ENCODE results near the gene NSDHL.
A peak's percentile ranks its signal among the peaks of the same experiment; 100 is the strongest.
"Not testable (repeated sequence)": the region's sequence is repeated elsewhere in the genome, so short reads cannot be mapped to it uniquely, and the experiment has no call there.

The NSDHL gene

DNA sequence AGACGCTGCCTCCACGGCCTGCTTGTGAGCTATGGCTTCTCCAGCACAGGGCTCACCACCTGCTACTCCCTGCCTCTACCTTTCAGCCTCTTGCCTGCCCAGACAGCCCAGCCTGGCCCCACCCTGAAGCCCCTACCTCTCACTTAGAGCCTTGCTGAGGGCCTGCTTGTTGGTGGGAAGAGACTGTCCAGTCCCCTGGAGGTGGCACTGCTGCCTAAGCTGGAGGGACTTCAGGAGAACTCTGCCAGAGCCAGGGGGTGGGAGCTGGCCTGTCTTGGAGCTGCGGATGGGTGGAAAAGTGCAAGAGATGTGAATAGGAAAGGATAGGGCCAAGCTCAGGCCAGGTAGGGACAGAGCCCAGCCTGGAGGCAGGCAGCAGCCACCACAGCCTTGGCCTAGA, 64.3 kb downstream of the NSDHL start:
- no peak for DNase-seq (ENCODE audit: low read depth)

DNA sequence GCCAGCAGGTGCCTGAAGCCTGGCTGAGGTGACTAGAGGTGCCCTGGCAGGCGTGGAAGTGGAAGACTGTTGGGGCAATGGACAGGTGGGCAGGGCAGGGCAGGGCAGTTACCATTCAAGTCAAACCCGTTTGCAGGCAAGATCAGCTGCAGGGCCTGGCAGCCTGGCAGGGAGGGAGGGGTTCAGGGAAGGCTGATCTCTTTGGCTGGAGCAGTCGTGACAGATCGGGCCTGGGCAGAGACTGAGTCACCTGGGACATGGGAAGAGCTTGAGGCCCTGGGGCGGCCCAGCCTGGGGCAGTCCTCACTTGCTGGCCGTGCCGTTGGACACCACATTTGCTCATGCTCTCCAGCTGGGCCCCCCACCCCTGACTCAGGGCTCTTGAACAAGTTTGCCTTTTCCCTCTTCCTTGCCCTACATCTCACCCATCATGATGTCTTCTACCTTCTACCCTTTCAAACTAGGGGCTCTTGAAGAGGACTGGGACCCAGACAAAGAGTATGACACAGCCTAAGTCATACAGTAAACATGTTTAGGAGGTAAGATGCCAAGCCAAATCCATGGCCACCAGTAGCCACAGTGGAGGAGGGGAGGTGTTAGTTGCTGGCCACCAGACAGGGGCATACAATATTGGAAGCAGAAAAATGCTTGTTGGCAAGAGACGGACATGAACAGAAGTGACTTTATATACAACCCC, 65.0 kb downstream of the NSDHL start:
- no peak for DNase-seq (ENCODE audit: low read depth)

DNA sequence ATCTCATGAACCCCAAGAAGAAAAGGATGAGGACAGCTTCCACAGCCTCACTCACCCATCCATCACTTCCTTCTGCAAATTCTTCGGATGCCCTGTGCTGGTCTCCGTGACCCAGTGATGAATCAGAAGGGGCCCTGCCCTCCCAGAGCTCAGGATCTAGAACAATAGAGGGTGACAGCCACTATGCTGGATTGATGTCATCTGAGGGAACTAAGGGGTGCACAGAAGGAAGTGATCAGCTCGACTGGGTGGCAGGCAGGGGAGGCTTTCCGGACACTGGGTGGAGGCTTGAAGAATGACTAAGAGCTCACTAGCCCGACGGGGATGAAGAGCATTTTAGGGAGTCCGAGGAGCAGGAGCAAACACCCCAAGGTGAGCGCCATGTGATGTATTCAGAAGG, 65.6 kb downstream of the NSDHL start:
- DNase-seq (ENCODE audit: low read depth): no peak

DNA sequence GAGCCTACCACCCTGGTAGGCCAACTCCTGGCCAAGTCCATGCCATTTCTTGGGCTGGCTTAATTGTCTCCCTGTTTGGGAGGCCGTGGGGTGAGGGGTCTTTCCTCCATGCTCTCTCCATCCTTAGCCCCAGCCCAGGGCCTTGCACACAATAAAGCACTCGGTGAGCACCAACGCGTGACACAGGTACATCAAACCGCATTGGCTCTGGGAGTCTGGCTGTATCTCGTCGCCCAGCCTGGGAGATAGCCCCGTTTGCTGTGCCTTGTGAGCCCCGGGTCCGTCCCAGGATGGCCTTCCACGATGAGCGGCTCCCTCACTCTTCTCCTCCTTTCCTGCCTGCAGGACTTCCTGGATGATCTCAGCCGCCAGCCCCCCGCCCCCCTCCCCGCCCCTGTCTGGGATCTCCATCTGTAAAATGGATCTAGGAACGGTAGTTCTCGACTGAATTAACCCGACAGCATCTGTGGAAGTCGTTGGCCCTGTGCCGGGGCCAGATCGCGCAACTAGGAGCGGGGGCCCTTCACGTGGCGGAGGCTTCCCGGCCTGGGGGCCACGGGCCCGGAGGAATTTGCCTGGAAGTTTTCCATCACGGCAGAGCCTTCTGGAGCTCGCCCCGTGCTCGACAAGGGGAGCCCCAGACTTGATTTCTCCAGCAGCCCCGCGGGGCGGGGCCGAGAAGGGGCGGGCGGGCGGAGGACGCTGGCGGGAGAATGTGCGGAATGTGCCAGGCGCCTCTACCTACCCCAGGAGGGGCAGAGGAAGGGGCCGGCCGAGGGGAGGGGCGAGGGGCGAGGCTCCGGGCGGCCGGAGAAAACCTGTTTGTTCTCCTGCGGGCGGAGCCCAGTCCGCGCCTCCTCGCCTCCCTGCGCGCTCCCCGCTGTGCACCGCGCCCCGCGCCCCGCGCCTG, 66.6 kb downstream of the NSDHL start, which contains the start of gene ZNF185:
ZNF185 (plus strand) TSS at position 846 of the 910 bp plus-strand sequence. CDS start 16,423 bp downstream, outside the sequence.
- DNase-seq (ENCODE audit: low read depth): no peak

DNA sequence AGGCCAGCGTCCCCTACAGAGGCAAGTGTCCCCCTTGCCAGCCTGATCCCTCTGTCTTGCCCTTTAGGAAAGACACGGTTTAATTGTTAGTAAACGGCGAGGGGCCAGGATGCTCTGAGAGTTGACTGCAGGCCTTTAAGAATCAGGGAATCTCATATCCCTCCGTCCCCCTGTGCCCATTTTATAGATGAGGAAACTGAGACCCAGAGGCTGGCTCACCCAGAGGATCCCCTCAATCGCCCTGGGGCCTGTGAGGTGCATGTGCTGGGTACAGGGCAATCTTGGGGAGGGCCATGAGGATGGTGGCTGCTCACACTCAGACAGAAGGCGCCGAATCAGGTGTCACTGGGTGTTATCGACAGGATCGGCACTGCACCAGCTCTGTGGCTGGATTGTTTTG, 67.6 kb downstream of the NSDHL start:
- DNase-seq (ENCODE audit: low read depth): no peak

DNA sequence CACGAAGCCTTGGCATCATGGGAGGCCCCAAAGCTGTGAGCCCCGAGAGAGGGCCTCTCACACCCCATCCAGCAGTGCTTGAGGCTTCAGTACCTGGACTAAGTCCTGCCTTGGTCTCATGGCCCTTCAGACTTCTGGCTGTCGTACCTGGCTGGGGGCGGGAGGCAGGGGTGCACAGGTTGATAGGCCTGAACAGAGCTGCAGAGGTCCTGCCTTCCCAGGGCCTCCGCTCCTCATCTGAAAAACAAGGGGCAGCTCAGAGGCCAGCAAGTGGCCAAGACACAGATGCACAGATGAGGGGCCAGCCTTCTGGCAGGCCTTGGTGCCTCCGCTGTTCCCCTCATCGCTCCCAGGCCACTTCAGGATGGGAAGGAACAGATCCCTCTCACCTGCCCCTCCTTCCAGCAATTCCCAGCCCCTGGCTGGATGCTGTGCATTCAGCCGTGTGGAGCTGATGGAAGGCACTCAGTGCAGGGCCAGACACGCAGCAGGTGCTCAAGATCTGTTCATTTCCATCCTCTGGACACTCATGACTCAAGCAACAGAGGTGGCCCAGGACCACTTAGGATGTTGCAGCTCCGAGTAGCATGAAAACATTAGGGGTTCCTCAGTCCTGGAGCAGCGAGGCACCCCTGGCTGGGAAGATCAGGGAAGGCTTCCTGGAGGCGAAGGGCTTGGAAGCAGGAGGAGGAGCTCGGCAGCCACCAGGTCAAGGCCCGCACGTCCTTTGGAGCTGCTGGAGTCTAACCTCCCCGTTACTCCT, 68.4 kb downstream of the NSDHL start:
- DNase-seq (ENCODE audit: low read depth): no peak

DNA sequence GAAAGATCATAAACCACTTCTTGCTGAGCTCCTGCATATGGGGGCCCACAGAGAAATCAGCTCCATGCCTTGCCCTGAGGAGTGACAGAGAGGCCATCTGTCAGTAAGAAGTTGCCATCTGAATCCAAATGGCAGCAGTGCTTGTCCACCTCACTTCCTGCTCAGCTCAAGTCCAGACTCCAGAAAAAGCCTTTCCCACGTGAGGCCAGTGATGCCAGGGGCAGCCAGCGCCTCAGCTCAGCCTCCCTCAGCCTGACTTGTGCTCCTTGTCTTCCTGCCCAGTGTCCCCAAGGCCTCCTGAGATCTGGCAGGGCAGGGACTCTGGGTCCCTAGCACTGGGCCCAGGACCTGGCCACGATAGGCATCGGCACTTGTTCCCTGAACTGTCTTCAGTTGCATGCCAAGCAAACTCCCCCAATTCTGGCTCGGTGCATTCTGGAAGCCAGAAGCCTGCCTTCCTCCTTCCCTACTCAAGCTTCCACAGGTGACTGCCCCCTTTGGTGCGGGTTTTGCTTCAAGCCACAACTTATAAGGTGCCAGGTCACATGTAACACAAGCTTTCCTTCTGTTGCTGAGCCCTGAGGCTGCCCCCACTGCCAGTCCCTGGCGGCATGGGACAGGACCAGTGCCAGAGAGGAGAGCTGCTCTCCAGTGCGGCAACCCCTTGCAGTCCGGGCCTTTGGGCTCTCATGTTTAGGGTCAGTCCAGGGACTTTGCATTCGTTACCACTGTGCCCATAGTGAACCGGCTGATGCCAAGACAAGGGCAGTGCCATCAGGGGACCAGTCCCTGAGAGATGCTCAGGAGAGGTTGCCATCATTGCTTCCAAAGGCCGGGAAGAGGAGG, 69.2 kb downstream of the NSDHL start:
- no peak for DNase-seq (ENCODE audit: low read depth)

DNA sequence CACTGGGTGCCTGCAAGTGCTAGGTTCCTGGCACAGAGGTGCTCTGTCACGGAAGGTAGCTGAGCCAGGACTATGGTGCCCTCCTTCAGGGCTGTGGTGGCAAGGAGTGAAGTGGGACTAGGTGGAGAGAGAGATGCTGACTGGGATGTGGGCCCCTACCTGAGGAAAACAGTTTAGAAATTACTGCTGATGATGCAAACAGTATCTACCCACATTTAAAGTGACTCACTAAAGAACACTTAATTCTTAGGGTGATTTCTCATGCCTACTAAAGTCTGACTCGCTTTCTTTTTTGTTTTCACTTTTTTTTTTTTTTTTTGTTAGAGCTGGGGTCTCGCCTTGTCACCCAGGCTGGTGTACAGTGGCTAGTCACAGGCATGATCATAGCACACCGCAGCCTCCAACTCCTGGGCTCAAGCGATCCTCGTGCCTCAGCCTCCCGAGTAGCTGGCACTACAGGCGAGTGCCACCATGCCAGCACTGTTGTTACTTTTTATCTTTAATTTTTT, 70.1 kb downstream of the NSDHL start:
- DNase-seq (ENCODE audit: low read depth): no peak

DNA sequence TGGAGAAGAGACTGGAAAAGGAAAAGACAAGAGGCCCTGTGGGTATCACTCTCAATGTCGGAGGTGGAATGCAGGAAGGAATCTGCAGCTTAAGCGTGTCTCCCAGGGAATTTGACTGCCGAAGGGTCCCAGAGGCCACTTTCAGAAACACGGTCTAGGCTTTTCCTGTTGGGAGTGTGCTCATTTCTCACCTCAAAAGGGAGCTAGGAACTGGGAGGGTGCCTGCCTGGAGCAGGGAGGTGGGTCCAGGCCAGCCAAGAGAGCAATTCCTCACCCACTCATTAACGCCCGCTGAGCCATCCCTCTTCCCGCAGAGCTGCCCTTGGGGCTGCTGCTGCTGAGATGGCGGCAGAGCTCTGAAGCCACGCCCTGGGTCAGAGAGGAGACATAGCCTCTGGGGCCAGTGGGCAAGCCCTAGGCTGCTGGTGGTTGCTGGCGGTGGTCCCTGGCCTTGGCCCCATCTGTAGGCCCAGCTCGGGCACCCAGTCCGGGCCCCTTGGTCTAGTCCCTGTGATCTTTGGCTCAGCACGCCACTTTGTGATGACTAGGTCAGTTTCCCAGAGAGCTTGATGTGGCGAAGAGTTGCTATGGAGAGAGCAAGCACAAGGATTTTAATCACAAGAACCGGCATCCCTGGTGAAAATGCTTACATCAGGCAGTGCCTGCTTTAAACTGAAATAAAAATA, 71.1 kb downstream of the NSDHL start:
- no peak for DNase-seq (ENCODE audit: low read depth)

DNA sequence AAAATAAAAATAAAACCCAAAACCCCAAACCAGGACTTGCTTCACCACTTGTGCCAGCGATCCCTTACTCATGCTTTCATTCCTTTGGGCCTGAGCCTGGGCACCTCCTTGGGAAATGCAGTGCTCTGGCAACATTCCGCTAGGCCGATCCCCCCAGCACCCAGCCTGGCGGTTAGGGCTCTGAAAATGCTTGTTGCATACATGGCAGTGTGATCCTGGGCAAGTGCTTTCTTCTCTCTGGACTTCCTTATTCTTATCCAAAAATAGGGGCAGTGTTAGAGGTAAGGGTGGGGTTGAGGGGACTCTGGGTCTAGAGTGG, 71.6 kb downstream of the NSDHL start:
- no peak for DNase-seq (ENCODE audit: low read depth)

DNA sequence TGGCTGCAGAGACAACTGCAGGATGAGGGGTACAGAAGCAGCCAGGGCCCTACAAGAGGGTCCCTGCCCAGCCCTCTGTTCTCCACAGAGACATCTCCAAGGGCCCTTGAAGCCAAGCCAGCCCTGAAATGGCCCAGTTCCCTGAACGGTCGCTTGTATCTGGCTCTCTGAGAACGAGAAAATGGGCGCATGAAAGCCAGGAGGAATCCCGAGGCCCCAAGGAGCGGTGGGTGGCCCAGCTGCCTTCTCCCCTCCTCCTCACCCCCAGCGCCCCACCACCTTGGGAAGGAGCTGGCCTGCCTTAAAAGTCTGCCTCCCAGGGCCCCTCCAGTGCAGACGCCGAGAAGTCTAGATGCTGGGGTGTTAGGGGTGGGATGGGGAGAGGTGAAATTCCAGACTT, 72.7 kb downstream of the NSDHL start:
- no peak for DNase-seq (ENCODE audit: low read depth)

DNA sequence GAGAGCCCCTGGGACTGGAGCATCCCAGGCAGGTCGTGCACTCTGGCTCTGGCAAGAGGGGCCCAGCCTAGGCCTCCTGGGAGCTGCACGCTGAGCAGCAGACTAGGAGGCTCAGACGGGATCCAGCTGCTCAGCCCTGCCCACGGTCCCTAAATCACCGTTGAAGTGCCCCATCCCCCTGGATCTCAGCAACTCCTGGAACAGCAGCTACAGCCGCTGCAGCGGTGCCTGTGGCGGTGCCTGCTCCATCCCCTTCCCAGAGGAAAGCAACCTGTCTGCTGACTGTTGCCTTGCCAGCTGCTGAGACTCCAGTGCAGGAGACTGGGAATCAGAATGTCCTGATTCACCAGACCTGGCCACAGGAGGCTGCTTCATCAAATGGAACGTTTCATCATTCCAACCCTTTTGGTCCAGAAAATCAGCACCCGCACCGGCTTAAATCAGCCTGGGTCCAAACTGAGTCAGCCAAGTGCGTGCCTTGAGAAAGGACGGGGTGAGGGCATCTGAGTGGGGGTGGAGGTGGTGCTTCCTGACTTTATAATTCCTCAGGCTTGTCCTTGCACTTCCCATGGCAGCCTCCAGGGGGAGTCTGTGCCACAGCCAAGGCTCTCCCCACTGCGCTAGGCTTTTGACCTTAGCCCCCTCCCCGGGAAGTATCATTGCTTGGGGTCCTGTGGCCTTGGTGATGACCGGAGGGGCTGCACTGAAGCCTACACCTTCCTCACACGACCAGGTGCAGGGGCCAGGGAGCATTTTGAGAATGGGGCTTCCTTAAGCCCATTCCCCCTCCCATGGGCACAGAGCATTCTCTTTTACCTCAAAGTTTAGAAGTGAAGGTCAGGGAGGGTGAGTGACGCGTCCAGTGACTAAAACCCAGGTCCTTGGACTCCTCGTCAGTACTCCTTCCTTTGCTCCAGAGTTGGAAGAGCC, 73.6 kb downstream of the NSDHL start:
- DNase-seq (ENCODE audit: low read depth): peak; percentile 11

DNA sequence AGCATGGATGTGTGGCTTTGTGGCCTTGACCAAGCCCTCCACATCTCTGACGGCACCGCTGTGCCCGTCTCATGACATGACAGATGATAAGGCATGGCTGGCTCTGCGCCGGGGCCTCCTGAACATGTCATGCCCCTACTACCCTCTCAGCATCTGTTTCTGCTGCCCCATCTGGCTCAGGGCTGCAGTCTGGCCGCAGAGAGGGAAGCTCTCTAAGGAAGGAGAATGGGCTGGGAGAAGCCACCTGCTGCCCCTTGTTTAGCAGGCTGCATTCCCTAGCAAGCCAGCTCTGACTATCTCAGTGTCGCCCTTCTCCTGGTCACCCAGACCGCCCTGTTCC, 74.2 kb downstream of the NSDHL start:
- no peak for DNase-seq (ENCODE audit: low read depth)

DNA sequence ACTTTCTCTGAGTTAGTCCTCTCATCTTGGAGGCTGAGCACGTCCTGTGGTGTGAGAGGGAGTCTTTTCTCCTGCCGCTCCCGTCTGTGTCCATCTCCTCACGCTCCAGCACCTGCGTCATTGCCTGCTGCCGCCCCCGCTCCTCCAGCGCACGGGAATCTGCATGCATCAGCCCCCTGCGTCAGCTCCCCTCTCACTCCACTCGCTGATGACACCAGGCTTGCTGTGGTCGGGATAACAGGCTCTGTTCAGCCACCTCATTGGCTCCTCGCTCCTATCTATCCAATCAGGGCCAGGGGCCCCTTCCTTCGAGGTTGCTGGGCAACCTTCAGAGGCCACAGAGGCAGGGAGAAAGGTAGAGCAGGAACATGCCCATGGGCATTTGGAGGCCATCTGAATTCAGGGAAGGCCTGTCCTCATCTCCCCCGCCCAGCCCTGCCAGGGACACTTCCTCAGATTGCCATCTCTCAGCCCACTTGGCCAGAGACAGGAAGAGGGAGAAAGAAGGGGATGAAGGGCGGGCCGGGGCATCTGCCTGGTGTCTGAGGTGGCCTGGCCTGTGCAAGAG, 76.3 kb downstream of the NSDHL start:
- DNase-seq (ENCODE audit: low read depth): no peak

DNA sequence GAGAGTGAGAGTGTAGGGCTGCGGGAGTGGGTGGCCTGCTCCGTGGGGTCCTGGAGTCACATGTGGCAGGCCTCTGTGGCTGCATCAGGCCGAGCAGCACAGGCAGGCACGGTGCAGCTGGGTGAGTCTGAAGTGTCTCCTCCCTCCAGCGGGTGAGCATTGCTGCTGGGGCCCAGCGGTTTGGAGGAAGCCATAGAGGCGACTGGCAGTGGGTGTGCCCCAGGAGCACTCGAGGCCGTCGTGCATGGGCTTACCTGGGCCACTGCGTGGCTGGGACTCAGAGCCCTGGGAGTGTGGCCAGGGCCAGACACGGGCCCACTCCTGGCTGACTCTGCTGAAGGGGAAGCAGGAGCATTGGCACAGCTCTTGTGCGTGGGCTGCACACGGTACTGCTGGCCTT, 77.6 kb downstream of the NSDHL start:
- DNase-seq (ENCODE audit: low read depth): no peak

DNA sequence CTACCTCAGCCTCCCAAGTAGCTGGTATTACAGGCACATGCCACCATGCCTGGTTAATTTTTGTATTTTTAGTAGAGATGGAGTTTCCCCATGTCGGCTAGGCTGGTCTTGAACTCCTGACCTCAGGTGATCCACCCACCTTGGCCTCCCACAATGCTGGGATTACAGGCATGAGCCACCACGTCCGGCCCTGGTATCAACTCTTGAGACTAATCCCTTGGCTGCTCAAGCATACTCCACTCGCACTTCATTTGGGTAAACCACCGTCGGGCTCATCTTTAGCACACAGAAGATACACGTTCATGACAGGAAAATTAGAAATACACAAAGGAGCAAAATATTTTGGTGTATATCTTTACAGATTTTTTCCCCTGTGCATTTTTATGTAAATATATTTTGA, 79.2 kb downstream of the NSDHL start:
- DNase-seq (ENCODE audit: low read depth): not testable (repeated sequence)

DNA sequence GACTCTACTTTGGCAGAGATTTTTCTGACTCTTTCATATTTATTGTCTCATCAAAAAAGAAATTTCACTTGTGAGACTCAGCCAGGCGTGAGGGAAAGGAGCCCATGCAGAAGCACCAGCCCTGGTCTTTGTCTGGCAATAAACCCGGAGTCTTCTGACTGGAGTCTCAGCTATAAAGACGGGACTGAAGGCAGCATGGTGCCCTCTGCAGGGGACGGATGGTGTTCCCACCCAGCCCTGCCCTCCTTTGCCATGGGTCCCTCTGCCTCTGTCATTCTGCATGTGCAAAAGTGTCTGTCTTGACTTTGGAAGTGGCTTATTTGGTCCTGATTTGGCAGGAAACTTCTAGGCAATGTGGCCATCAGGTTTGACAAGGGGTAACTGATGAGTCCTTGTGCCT, 81.2 kb downstream of the NSDHL start:
- DNase-seq (ENCODE audit: low read depth): no peak

DNA sequence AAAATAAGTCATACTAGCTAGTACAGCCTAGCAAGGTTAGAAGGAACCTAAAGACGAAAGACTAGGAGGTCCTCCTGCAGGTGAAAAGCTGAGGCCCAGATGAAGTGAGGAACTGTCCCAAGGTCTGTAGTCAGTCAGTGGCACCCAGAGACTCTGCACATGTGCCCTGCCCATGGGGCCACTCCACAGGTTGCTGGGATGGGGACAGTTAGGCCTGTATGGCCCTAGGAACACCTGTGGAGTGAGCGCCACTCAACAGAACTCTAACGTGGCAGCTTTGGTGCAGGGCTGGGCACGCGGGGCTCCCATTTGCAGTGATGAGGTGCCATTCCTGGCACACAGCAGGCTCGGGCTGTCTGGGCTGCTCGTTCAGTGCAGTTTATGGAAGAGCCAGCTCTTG, 81.8 kb downstream of the NSDHL start:
- no peak for DNase-seq (ENCODE audit: low read depth)

DNA sequence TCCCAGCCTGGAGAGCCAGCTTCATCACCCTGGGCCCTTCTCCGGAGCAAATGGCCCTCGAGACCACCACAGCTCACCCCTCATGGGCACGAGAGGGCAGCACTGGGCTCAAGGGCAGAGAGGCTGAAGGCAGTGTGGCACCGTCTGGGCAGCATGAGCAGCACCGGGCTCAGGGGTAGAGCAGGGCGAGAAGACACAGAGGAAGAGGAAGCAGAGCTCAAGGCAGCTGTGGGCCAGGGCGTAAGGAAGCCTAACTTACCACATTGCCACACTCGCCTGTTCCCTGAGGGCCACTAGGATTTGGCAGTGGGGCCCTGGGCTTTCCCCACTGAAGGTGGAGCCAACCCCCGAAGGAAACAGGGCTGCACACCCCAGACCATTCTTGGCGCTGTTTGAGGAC, 82.5 kb downstream of the NSDHL start:
- no peak for DNase-seq (ENCODE audit: low read depth)

DNA sequence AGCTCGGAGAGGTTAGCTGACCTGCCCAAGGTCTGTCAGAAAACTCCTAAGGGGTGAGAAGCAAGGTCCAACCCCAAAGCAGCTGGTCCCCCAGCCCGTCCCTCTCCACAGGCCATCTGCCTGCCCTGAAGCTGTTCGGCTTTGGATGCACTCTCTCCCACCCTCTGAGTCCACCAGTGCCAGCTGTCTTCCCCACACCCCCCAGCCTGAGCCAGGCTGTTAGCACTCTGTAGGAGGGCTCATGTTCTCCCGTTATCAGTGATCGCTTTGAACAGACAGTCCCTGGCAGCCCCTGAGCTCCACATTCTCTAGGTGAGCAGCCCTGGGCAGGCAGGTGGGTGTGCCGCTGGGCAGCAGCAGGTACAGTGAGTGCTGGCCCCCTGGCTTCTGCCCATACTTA, 83.0 kb downstream of the NSDHL start:
- DNase-seq (ENCODE audit: low read depth): no peak

Data from activated T-cell treated with anti-CD3 and anti-CD28 coated beads for 1 hour (primary cell).